AG08395 (cell line): Measurements from ENCODE around the gene LYZ.

Source experiments
- DNase-seq: peaks from one replicate; pipeline ENCODE4 v3.0.0; 2012; ENCODE audit warnings: mixed read lengths, low spot score

LYZ gene

DNA sequence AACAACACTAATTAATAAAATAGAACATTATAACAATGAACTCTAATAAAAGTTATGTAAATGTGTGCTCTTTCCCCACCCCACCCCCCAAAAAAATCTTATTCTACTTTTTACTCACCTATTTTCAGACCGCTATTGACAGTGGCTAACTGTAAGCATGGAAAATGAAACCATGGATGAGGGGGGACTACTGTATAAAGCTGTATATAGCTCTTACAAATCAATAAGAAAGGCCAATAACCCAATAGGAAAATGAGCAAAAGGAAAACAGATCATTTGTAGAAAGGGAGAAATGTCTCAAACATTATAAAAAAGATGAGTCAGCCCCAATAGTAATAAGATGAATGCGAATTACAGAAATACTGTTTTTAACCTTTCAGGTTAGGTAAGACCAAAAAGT lies 38.7 kb downstream of the LYZ start:
- no peak for DNase-seq

DNA sequence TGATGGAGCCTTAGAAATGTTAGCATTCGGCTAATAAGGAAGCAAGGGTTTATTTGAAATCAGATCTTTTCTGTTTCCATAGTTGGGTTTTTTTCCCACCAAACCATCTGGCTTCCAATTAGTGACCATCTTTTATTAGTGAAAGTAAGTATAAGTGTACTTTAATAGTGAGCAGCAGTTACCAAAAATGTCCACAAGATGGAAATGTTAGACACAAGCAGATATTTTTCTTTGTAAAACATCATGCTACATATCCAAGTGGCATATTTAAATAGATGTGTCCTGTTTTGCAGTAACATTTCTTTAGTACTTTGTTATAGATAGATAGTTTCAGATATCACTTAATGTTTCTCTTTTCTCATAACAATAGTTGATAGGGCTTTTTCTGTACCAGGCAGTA lies 40.2 kb downstream of the LYZ start:
- DNase-seq: peak; percentile 43

DNA sequence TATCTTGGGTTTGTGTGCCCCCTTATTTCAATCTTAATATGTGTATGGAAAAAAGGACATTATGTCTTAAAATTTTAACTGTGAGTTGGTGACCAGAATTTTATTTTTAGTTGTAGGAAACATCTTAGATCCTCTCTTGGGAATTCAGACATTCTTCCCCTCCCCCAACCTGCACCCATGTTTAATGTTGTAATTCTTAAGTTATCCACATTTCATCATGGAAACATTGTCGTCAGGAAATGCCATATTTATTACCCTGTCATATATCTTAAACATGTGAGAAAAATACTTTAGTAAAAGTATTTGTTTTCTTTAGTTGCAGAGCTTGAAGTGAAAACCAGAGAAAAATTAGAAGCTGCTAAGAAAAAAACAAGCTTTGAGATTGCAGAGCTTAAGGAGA lies 41.6 kb downstream of the LYZ start:
- DNase-seq: no peak

DNA sequence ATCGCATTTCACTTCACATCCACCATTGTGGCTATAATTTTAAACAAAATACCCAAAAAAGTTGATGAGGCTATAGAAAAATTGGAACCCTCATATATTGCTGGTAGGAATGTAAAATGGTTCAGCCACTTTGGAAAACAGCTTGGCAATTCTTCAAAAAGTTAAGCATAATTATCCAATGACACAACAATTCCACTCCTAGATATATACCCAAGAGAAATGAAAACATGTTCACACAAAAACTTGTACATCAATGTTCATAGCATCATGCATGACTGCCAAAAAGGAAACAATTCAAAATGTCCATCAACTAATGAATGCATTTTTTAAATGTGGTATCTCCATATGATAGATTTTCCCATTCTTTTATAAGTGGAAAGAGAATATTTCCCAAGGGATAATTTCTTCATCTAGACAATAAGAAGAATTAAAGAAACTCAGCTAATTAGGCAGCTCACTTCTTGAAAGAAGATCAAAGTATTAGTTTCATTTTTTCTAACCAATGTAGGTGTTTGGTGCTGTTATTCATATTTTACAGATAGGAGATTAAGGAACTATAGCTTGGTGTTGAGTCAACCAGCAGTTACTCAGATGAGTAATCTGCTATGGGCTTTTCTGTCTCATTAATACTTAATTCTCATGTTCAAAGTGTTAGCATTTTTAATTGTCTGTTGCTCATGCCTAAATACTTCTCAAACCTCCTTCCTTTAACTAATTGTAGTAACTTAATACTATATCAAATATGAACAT lies 44.2 kb downstream of the LYZ start:
- no peak for DNase-seq

DNA sequence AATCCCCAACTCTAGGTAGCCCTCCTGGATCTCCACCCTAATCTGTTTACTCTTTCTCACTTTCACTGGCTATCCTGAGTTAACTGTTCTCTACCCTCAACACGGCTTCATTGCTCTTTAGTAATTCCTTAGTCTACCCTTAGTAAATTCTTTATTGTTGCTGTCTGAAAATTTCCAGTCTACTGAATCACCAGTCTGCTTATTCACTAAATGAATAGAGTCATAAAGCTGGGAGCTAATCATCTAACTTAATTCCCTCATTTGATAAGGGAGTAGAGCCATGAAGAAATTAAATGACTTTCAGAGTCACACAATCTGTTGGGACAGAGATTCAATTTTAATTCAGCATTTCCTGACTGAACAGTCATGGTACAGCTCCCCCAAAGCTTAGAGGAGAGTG lies 47.9 kb downstream of the LYZ start:
- no peak for DNase-seq

DNA sequence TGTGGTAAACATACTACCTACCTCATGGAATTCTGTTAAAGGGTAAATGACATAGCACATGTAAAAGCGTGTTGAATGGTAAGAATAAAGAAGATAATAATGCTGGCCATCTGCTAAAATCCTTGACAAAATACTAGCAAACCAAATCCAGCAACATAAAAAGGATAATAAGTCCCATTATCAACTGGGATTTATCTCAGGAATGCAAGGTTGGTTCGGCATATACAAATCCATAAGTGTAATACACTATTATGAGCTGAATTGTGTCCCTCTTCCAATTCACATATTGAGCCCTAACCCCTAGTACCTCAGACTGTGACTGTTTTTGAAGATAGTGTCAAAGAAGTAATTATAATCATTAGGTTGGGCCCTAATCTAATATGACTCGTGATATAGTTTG lies 48.8 kb downstream of the LYZ start:
- DNase-seq: no peak

DNA sequence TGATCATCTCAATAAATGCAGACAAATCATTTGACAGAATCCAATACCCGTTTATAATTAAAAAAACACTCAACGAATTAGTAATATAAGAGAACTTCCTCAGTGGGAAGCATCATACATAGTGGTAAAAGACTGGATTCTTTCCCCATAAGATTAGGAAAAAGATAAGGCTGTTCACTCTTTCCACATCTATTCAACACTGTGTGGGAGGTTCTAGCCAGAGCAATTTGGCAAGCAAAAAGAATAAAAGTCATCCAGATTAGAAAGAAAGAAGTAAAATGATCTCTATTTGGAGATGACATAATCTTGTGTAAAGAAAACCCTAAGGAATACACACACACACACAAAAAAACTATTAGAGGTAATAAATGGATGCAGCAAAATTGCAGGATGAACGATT lies 49.8 kb downstream of the LYZ start:
- DNase-seq: no peak

DNA sequence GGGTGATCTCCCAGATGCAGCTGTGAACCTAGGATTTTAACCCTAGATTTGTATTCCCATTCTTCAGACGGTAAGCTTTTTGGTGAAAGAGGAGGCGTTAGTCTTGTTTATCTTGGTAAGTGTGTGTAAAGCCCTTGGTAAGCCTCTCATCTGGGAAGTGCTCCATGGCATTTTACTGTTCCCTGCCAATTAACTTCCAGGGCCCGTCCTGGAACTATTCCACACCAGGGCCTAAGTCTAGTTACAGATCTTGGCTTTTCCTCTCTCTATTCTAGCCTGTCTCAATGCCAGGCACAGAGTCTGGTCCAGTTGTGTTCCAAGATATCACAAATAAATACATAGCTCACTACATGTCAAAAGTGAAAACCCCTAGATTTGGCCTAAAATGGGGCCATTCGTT lies 53.8 kb downstream of the LYZ start:
- DNase-seq: no peak
